ENCODE data around the gene FSTL3. TPM values are rescaled to one million over a fixed set of nuclear protein-coding genes. Genes with fewer than 3 reads are reported as not detected.

The FSTL3 gene
- total RNA-seq, 1 donor from 2014 or later, result 2.2 TPM

- peaks cover 4% of the 10 kb centered on the region for H3K4me1 Mint-ChIP-seq
- ChIA-PET CTCF (interaction anchor here (0.9 kb wide), 1 partner anchor 147 kb away, joined by 3 read pairs; no protein-coding TSS in a partner anchor), POLR2A (no interaction called here)
- no peak overlapping the region for H3K27ac Mint-ChIP-seq
- TF ChIP-seq CTCF (IDR thresholded peaks at IDR 0.05), result no peak
- H3K9me3 Mint-ChIP-seq, result no peaks in the 10 kb centered on the region
- ATAC-seq (ENCODE audit: low read depth) (no peak), DNase-seq (no peak)
- intact Hi-C loops (cut with micrococcal nuclease), result loop anchor here (5.0 kb wide), 1 partner anchor 49 kb away; no protein-coding TSS in a partner anchor
- no peaks in the 10 kb centered on the region for H3K36me3 Mint-ChIP-seq (ENCODE audit: low read depth)
- H3K4me3 Mint-ChIP-seq, result no peak overlapping the region
- peaks cover 3% of the 10 kb centered on the region for H3K27me3 Mint-ChIP-seq
Measured at GRCh38 chr19:731000-731399, 54.8 kb downstream of the FSTL3 start.

- peaks cover 4% of the 10 kb centered on the region for H3K4me1 Mint-ChIP-seq
- no peak overlapping the region for H3K4me3 Mint-ChIP-seq
- CTCF ChIA-PET, result interaction anchor here (1.0 kb wide), 1 partner anchor 148 kb away, joined by 3 read pairs; no protein-coding TSS in a partner anchor
- no peaks in the 10 kb centered on the region for H3K9me3 Mint-ChIP-seq
- POLR2A ChIA-PET, result interaction anchor here (0.6 kb wide), 1 partner anchor 38 kb away, joined by 7 read pairs; no protein-coding TSS in a partner anchor
- no peak for DNase-seq
- H3K27me3 Mint-ChIP-seq, result peaks cover 2% of the 10 kb centered on the region
- TF ChIP-seq CTCF (IDR thresholded peaks at IDR 0.05), result no peak
- no peak overlapping the region for H3K27ac Mint-ChIP-seq
- intact Hi-C loops (cut with micrococcal nuclease), result loop anchor here (5.0 kb wide), 1 partner anchor 50 kb away; no protein-coding TSS in a partner anchor
- no peaks in the 10 kb centered on the region for H3K36me3 Mint-ChIP-seq (ENCODE audit: low read depth)
- ATAC-seq (ENCODE audit: low read depth), result no peak
Measured at GRCh38 chr19:732148-733069, 56.2 kb downstream of the FSTL3 start.

Other genes starting within 250 kb of the FSTL3 start
- 0.24 TPM in 1 of 2 replicates, not detected in the other for gene SHC2, start 215.4 kb upstream of the FSTL3 start, total RNA-seq
- 0.40 and 0.76 TPM in 2 replicates for gene MADCAM1, start 179.9 kb upstream of the FSTL3 start, total RNA-seq
- 20.3 and 23.8 TPM in 2 replicates for gene TPGS1, start 168.9 kb upstream of the FSTL3 start, total RNA-seq
- 19.8 and 23.1 TPM in 2 replicates for gene CDC34, start 144.6 kb upstream of the FSTL3 start, total RNA-seq
- gene GZMM, start 132.3 kb upstream of the FSTL3 start, total RNA-seq, result 0.22 TPM in 1 of 2 replicates, not detected in the other
- gene BSG, start 103.8 kb upstream of the FSTL3 start, total RNA-seq, result 150 and 152 TPM in 2 replicates
- gene HCN2, start 86.5 kb upstream of the FSTL3 start, total RNA-seq, result 0.13 and 0.17 TPM in 2 replicates
- 54.7 and 58.2 TPM in 2 replicates for gene POLRMT, start 42.9 kb upstream of the FSTL3 start, total RNA-seq
- 0.64 and 0.73 TPM in 2 replicates for gene FGF22, start 36.5 kb upstream of the FSTL3 start, total RNA-seq
- 75.9 and 82.7 TPM in 2 replicates for gene RNF126, start 13.2 kb upstream of the FSTL3 start, total RNA-seq
- gene PRSS57, start 19.1 kb downstream of the FSTL3 start, total RNA-seq, result not detected in 2 replicates
- not detected in 2 replicates for gene PALM, start 32.5 kb downstream of the FSTL3 start, total RNA-seq
- gene MISP, start 74.7 kb downstream of the FSTL3 start, total RNA-seq, result not detected in 2 replicates
- 404 and 417 TPM in 2 replicates for gene PTBP1, start 121.1 kb downstream of the FSTL3 start, total RNA-seq
- not detected in 2 replicates for gene PLPPR3, start 145.6 kb downstream of the FSTL3 start, total RNA-seq
- gene AZU1, start 151.4 kb downstream of the FSTL3 start, total RNA-seq, result 0.20 and 1.3 TPM in 2 replicates
- gene PRTN3, start 164.6 kb downstream of the FSTL3 start, total RNA-seq, result not detected in 2 replicates
- gene ELANE, start 175.9 kb downstream of the FSTL3 start, total RNA-seq, result not detected in 2 replicates
- 0.54 TPM in 1 of 2 replicates, not detected in the other for gene CFD, start 183.3 kb downstream of the FSTL3 start, total RNA-seq
- 76.1 and 79.3 TPM in 2 replicates for gene MED16, start 216.8 kb downstream of the FSTL3 start, total RNA-seq
- gene RNU6-9, start 217.1 kb downstream of the FSTL3 start, total RNA-seq, result not detected in 2 replicates
- gene R3HDM4, start 236.8 kb downstream of the FSTL3 start, total RNA-seq, result 174 and 189 TPM in 2 replicates
- 0.49 TPM in 2 replicates for gene KISS1R, start 240.9 kb downstream of the FSTL3 start, total RNA-seq
- 67.7 and 74.9 TPM in 2 replicates for gene ARID3A, start 249.6 kb downstream of the FSTL3 start, total RNA-seq

Data from activated B cell treated with CpG ODN at 0.5 μM for 24 hours (primary cell).